ENCODE data around the gene RUVBL2.

DNA sequence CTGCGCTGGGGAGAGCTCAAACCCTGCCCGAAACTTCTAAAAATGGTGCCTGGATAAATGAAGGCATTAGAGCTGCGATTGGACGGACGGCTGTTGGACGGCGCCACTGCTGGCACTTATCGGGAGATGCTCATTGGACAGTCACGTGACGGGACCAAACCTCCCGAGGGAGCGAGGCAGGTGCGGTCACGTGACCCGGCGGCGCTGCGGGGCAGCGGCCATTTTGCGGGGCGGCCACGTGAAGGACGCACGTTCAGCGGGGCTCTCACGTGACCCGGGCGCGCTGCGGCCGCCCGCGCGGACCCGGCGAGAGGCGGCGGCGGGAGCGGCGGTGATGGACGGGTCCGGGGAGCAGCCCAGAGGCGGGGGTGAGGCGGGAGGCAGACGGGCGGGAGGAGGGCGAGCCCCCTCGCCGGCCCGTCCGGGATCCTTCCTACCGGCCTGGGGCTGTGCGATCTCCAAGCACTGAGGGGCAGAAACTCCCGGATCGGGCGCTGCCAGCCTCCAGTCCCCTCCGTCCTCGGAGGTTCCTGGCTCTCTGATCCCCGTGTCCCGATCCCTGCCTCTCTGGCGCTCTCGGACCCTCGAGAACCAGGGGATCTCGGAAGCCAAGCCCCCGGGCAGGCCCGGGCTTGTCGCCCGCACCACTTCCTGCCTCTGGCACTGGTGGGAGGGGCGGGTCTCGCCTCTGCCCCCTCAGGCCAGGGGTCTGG, 38.9 kb upstream of the RUVBL2 start, which contains the start of gene BAX:
- TF ChIP-seq CTCF (IDR thresholded peaks at IDR 0.05; ENCODE audit: insufficient read depth, low read length) = no peak
- TF ChIP-seq POLR2AphosphoS5 (IDR thresholded peaks at IDR 0.05; ENCODE audit: low read depth) = peak; percentile 76; the same call in 1 of the 2 replicates
- TF ChIP-seq, protein P1, sequence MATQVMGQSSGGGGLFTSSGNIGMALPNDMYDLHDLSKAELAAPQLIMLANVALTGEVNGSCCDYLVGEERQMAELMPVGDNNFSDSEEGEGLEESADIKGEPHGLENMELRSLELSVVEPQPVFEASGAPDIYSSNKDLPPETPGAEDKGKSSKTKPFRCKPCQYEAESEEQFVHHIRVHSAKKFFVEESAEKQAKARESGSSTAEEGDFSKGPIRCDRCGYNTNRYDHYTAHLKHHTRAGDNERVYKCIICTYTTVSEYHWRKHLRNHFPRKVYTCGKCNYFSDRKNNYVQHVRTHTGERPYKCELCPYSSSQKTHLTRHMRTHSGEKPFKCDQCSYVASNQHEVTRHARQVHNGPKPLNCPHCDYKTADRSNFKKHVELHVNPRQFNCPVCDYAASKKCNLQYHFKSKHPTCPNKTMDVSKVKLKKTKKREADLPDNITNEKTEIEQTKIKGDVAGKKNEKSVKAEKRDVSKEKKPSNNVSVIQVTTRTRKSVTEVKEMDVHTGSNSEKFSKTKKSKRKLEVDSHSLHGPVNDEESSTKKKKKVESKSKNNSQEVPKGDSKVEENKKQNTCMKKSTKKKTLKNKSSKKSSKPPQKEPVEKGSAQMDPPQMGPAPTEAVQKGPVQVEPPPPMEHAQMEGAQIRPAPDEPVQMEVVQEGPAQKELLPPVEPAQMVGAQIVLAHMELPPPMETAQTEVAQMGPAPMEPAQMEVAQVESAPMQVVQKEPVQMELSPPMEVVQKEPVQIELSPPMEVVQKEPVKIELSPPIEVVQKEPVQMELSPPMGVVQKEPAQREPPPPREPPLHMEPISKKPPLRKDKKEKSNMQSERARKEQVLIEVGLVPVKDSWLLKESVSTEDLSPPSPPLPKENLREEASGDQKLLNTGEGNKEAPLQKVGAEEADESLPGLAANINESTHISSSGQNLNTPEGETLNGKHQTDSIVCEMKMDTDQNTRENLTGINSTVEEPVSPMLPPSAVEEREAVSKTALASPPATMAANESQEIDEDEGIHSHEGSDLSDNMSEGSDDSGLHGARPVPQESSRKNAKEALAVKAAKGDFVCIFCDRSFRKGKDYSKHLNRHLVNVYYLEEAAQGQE (IDR thresholded peaks at IDR 0.05; ENCODE audit: insufficient replicate concordance, low read depth) = no peak
- TF ChIP-seq GABPA (IDR thresholded peaks at IDR 0.05; ENCODE audit: low read depth) = no peak
- no peak for TF ChIP-seq SPI1 (IDR thresholded peaks at IDR 0.05; ENCODE audit: borderline replicate concordance, low read depth)
